IMR-90 (cell line): Measurements from ENCODE around the gene CD38.

Experiments used
- CTCF ChIP-seq: conservative IDR thresholded peaks from 2 replicates; pipeline ENCODE4 v1.5.1; 2012; ENCODE audit warnings: mild to moderate bottlenecking, low read depth, low read length, improper control_type of control experiment
- POLR2A ChIP-seq: IDR thresholded peaks from 2 replicates; pipeline ENCODE4 v1.6.1; 2012; ENCODE audit warnings: mild to moderate bottlenecking, low read depth, low read length
- RCOR1 ChIP-seq: IDR thresholded peaks from 2 replicates; pipeline ENCODE4 v1.6.1; 2012; ENCODE audit warnings: mild to moderate bottlenecking, low read length, improper control_type of control experiment; ENCODE audit not compliant: insufficient replicate concordance
- TF ChIP-seq, protein P1 (sequence below): fragments of 150-350 bp; IDR thresholded peaks from 2 replicates; pipeline ENCODE4 v1.6.1; 2017; ENCODE audit warnings: mild to moderate bottlenecking, antibody characterized with exemption, low read length, low read depth

GRCh38 chr4:15833801-15834200 lies 55.7 kb downstream of the CD38 start:
- TF ChIP-seq CTCF (no peak), POLR2A (no peak), RCOR1 (no peak)
- TF ChIP-seq, protein P1, sequence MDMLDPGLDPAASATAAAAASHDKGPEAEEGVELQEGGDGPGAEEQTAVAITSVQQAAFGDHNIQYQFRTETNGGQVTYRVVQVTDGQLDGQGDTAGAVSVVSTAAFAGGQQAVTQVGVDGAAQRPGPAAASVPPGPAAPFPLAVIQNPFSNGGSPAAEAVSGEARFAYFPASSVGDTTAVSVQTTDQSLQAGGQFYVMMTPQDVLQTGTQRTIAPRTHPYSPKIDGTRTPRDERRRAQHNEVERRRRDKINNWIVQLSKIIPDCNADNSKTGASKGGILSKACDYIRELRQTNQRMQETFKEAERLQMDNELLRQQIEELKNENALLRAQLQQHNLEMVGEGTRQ: no peak
